ENCODE data around the gene DAP3. TPM values are rescaled to one million over a fixed set of nuclear protein-coding genes. Genes with fewer than 3 reads are reported as not detected.
A peak's percentile ranks its signal among the peaks of the same experiment; 100 is the strongest.
"Not testable (repeated sequence)": the region's sequence is repeated elsewhere in the genome, so short reads cannot be mapped to it uniquely, and the experiment has no call there.

Gene DAP3
- total RNA-seq, 1 donor from 2014 or later = 104 TPM

DNA sequence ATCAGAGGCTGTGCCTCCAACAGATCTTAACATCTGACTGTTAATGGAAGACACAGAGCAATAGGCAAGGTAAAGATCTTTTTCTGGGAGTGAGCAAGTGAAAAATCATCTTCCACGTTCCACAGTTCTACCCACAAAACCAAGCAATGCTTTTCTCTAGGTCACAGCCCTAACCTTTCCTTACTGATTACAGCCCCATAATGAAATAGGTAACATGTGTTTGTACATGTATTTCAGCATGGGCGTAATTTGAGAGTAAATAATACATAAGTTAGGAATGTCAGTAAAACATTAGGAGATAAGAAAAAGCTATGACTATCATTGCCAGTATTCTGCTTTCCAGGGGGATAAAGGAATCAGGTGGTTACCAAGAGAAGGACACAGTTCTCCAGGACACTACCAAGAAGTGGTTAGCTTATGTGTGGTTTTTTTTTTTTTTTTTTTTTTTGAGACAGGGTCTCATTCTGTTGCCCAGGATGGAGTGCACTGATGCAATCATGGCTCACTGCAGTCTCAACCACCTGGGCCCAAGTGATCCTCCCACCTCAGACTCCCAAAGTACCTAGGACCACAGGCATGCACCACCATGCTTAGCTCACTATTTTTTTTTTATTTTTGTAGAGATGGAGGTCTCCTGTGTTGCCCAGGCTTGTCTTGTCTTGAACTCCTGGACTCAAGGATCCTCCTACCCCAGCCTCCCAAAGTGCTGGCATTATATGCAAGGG is 72.0 kb downstream of the DAP3 start:
- H3K4me3 ChIP-seq (ENCODE audit: low read depth, low read length) = no peak overlapping the region
- TF ChIP-seq, protein P1, sequence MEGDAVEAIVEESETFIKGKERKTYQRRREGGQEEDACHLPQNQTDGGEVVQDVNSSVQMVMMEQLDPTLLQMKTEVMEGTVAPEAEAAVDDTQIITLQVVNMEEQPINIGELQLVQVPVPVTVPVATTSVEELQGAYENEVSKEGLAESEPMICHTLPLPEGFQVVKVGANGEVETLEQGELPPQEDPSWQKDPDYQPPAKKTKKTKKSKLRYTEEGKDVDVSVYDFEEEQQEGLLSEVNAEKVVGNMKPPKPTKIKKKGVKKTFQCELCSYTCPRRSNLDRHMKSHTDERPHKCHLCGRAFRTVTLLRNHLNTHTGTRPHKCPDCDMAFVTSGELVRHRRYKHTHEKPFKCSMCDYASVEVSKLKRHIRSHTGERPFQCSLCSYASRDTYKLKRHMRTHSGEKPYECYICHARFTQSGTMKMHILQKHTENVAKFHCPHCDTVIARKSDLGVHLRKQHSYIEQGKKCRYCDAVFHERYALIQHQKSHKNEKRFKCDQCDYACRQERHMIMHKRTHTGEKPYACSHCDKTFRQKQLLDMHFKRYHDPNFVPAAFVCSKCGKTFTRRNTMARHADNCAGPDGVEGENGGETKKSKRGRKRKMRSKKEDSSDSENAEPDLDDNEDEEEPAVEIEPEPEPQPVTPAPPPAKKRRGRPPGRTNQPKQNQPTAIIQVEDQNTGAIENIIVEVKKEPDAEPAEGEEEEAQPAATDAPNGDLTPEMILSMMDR (conservative IDR thresholded peaks at IDR 0.05; ENCODE audit: low read depth, low read length) = no peak
- no peak for DNase-seq (ENCODE audit: low read depth)

DNA sequence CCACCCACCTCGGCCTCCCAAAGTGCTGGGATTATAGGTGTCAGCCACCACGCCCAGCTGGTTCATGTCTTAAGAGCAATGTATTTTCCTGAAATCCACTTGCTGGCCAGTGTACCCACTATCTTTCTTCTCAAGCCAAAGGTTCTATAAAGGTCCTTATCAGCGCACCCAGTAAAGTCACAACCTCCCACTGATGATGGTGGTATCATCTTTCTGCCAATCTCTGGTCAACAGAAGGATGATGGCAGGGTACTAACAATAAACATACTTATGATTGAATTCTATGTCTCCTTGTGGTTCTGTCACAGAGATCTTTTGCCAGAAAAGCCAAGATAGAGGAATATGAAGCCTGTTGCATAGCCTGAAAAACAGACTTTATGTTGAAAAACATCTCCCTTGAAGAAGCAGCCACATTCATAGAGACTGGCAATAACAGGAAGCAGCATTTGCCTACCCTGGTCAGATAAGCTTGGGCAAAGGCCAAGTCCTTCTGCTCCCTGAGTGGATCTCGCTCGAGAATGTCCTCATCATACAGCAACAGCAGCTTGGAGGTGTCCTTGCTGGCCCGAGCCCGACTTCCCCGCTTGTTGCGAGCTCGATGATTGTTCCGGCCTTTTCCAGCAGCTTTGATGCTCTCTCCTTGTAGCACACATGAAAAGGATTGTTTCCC is 73.0 kb downstream of the DAP3 start:
- DNase-seq (ENCODE audit: low read depth) = no peak
- TF ChIP-seq, protein P1 (conservative IDR thresholded peaks at IDR 0.05; ENCODE audit: low read depth, low read length) = no peak
- H3K4me3 ChIP-seq (ENCODE audit: low read depth, low read length) = no peak overlapping the region

- not testable (repeated sequence) for H3K4me3 ChIP-seq (ENCODE audit: low read depth, low read length)
- DNase-seq (ENCODE audit: low read depth) = peak; percentile 53
These were observed 74.4 kb downstream of the DAP3 start for GRCh38 chr1:155763090-155763815.

GRCh38 chr1:155763989-155764388 is 75.1 kb downstream of the DAP3 start:
- H3K4me3 ChIP-seq (ENCODE audit: low read depth, low read length); DNase-seq (ENCODE audit: low read depth): not testable (repeated sequence)

GRCh38 chr1:155767399-155767989 is 78.6 kb downstream of the DAP3 start:
- not testable (repeated sequence) for DNase-seq (ENCODE audit: low read depth); H3K4me3 ChIP-seq (ENCODE audit: low read depth, low read length)

- TF ChIP-seq, protein P1 (conservative IDR thresholded peaks at IDR 0.05; ENCODE audit: low read depth, low read length) = no peak
- no peak overlapping the region for H3K4me3 ChIP-seq (ENCODE audit: low read depth, low read length)
- DNase-seq (ENCODE audit: low read depth) = no peak
These were observed 80.4 kb downstream of the DAP3 start for GRCh38 chr1:155769257-155769656.

- TF ChIP-seq, protein P1 (conservative IDR thresholded peaks at IDR 0.05; ENCODE audit: low read depth, low read length) = no peak
- no peak overlapping the region for H3K4me3 ChIP-seq (ENCODE audit: low read depth, low read length)
- no peak for DNase-seq (ENCODE audit: low read depth)
These were observed 84.3 kb downstream of the DAP3 start for GRCh38 chr1:155773221-155773620.

GRCh38 chr1:155776414-155776813 is 87.5 kb downstream of the DAP3 start:
- no peak for DNase-seq (ENCODE audit: low read depth)
- TF ChIP-seq, protein P1 (conservative IDR thresholded peaks at IDR 0.05; ENCODE audit: low read depth, low read length) = no peak
- no peak overlapping the region for H3K4me3 ChIP-seq (ENCODE audit: low read depth, low read length)

All from epithelial cell of proximal tubule (primary cell).